Pancreas (tissue), 10 donors: ENCODE measurements around the gene RERE. TPM values are rescaled to one million over a fixed set of nuclear protein-coding genes. Genes with fewer than 3 reads are reported as not detected.

Experiments used
- ATAC-seq, 4 donors: fragments of 200-7000 bp; cut with Tn5 transposase; one replicate each; pipeline versions ENCODE4 v1.8.0 to v1.9.1; 2020; ENCODE audit warnings: mild to moderate bottlenecking in 4 of 4, moderate library complexity in 4 of 4
- DNase-seq, 6 donors: peaks; one replicate each; pipeline ENCODE4 v3.0.0-alpha.2; 2020
- FAIRE-seq: peaks from 2 replicates; lab custom pipeline; 2012; peaks lifted over from hg19 to GRCh38; lab: Jason Lieb, UNC
- H3K27ac ChIP-seq, 4 donors: fragments of 200-600 bp; sonication (generic); 1 replicate in 3 of 4; 2 replicates in 1 of 4; pipeline versions ENCODE4 v1.5.0 to v1.8.0; 2020
- H3K27me3 ChIP-seq, 4 donors: fragments of 200-600 bp; one replicate each; pipeline ENCODE4 v1.8.0; 2021
- H3K36me3 ChIP-seq, 3 donors: fragments of 200-600 bp; sonication (generic) in 1 of 3; one replicate each; pipeline versions ENCODE4 v1.5.0 to v1.8.0; 2020 to 2021
- H3K4me1 ChIP-seq, 3 donors: fragments of 200-600 bp; one replicate each; pipeline ENCODE4 v1.8.0; 2021
- H3K4me3 ChIP-seq, 4 donors: fragments of 200-600 bp; sonication (generic) in 2 of 4; one replicate each; pipeline versions ENCODE4 v1.5.0 to v1.8.0; 2020 to 2021
- H3K9me3 ChIP-seq, 4 donors: fragments of 200-600 bp; one replicate each; pipeline ENCODE4 v1.8.0; 2021
- CTCF ChIP-seq, 4 donors: fragments of 200-600 bp; sonication (generic) in 3 of 4; IDR thresholded peaks; one replicate each; pipeline versions ENCODE4 v1.5.0 to v1.8.0; 2021; ENCODE audit warnings: antibody characterized with exemption in 4 of 4
- WGBS, 2 donors: extraction: QIAGEN DNeasy Blood & Tissue Kit; methylation state at CpG; one replicate each; pipeline ENCODE4 v1.1.7; 2013; 5-methylcytosine and 5-hydroxymethylcytosine counted together
- intact Hi-C, 3 donors: fragments of 100-400 bp; cut with DNase I; formaldehyde crosslinking; loops; one replicate each; pipeline versions ENCODE4 v1.11.1 to v1.14.2; 2022
- polyA plus RNA-seq, 2 donors: library from polyadenylated mRNA; stranded (reverse); fragments of 200-250 nt; gene quantifications; one replicate each; pipeline ENCODE4 v1.2.3, GENCODE V29; 2013
- total RNA-seq, 6 donors: library from RNA; stranded (reverse); fragmentation: NEBNext Ultra II Directional in 4 of 6; extraction: Animal tissue kit (Norgen Biotek cat#: 25700) in 4 of 6; gene quantifications; one replicate each; pipeline versions ENCODE4 v1.2.1 to v1.2.4, GENCODE V29; 2021 to 2023
- donor health status: healthy with polysubstance abuse.
- donor health status: DM: no; HTN: no; CAD: no; lungs with moderate emphysema.
- donor health status: DM: no; HTN: no; CAD: no.
- donor health status: control.
- donor health status: control.
- donor health status: Bipolar disorder and iron deficiency.
- donor health status: DM: yes; HTN: yes; CAD: no.
- donor health status: DM: no; HTN: no; CAD: no.
- donor health status: DM: no; HTN: no; CAD: no.
- donor health status: DM: yes; HTN: yes; CAD: no.

RERE gene
- total and polyA plus RNA-seq, 8 donors: 27.0 to 76.7 (median 50.7) TPM

- DNase-seq (no peak), ATAC-seq (no peak), FAIRE-seq (no peak)
- Histone ChIP-seq H3K36me3 (no peaks in the 10 kb centered on the region), H3K9me3 (no peaks in the 10 kb centered on the region), H3K27ac (peak overlapping the region in 1 of 4 donors; percentile 55), H3K27me3 (no peaks in the 10 kb centered on the region), H3K4me3 (no peak overlapping the region), H3K4me1 (peaks cover 10 to 28% (median 24%) of the 10 kb centered on the region in 3 donors)
- 93 to 96% methylated on average over 21 of the region's 21 CpGs for WGBS, 2 donors
- TF ChIP-seq CTCF (IDR thresholded peaks at IDR 0.05): no peak
- intact Hi-C loops: loop anchor here in 1 of 3 donors (10.0 kb wide), 1 partner anchor 172 kb away; no protein-coding TSS in a partner anchor
Measured at GRCh38 chr1:8552820-8553397, 264.5 kb downstream of the RERE start.

- Histone ChIP-seq H3K27me3 (no peaks in the 10 kb centered on the region), H3K4me1 (peaks cover 5 to 30% (median 27%) of the 10 kb centered on the region in 3 donors), H3K36me3 (no peaks in the 10 kb centered on the region), H3K27ac (peak overlapping the region; percentile 23 to 55 (median 38)), H3K9me3 (no peaks in the 10 kb centered on the region), H3K4me3 (no peak overlapping the region)
- no peak for FAIRE-seq
- TF ChIP-seq CTCF (IDR thresholded peaks at IDR 0.05): no peak
- WGBS, 2 donors: 28 to 39% methylated on average over 6 of the region's 6 CpGs
- peak in 2 of 6 donors; percentile 15 to 27 for DNase-seq
- peak; percentile 77 to 88 (median 81) for ATAC-seq
- intact Hi-C loops: loop anchor here in 1 of 3 donors (10.0 kb wide), 1 partner anchor 173 kb away; no protein-coding TSS in a partner anchor
Measured at GRCh38 chr1:8551613-8552489, 265.6 kb downstream of the RERE start.

- DNase-seq (no peak), ATAC-seq (peak in 1 of 4 donors; percentile 4), FAIRE-seq (no peak)
- Histone ChIP-seq H3K4me1 (peaks cover 5 to 30% (median 27%) of the 10 kb centered on the region in 3 donors), H3K36me3 (no peaks in the 10 kb centered on the region), H3K9me3 (no peaks in the 10 kb centered on the region), H3K27me3 (no peaks in the 10 kb centered on the region), H3K27ac (peak overlapping the region in 3 of 4 donors; percentile 23 to 55 (median 49)), H3K4me3 (no peak overlapping the region)
- TF ChIP-seq CTCF (IDR thresholded peaks at IDR 0.05): no peak
- 54 to 68% methylated on average over 3 of the region's 3 CpGs for WGBS, 2 donors
- intact Hi-C loops: loop anchor here in 1 of 3 donors (10.0 kb wide), 1 partner anchor 174 kb away; no protein-coding TSS in a partner anchor
Measured at GRCh38 chr1:8551057-8551456, 266.4 kb downstream of the RERE start.

GRCh38 chr1:8547791-8548190 lies 269.6 kb downstream of the RERE start:
- 58 to 63% methylated on average over 4 of the region's 4 CpGs for WGBS, 2 donors
- H3K4me3 ChIP-seq: no peak overlapping the region
- TF ChIP-seq CTCF (IDR thresholded peaks at IDR 0.05): no peak
- no peak for ATAC-seq
- no peak overlapping the region for H3K27ac ChIP-seq
- DNase-seq: no peak
- H3K27me3 ChIP-seq: no peaks in the 10 kb centered on the region
- H3K4me1 ChIP-seq: peaks cover 5 to 30% (median 19%) of the 10 kb centered on the region in 3 donors
- FAIRE-seq: no peak
- no peaks in the 10 kb centered on the region for H3K9me3 ChIP-seq
- no peaks in the 10 kb centered on the region for H3K36me3 ChIP-seq
- intact Hi-C loops: no loop called here
